ENCODE data around the gene ANKRD17. TPM values are rescaled to one million over a fixed set of nuclear protein-coding genes. Genes with fewer than 3 reads are reported as not detected.

The ANKRD17 gene
- total and polyA plus RNA-seq, 2 of the 4 experiments (the other 2 are of a cell fraction) = 28.5 to 75.3 TPM

GRCh38 chr4:73213916-73214653 is 44.5 kb downstream of the ANKRD17 start:
- intact Hi-C loops (cut with micrococcal nuclease) = no loop called here
- Histone ChIP-seq H2BK5ac (ENCODE audit: low read depth, low read length, poor library complexity, severe bottlenecking) (no peak overlapping the region), H4K91ac (ENCODE audit: insufficient read depth, low read depth, low read length) (no peak overlapping the region), H4K8ac (ENCODE audit: low read depth in 2 of 2, low read length in 2 of 2) (no peak overlapping the region), H3K9ac (ENCODE audit: low read depth, low read length) (no peak overlapping the region), H2AK9ac (replicated peaks; ENCODE audit: low read depth, low read length, poor library complexity) (no peak overlapping the region), H2AK5ac (ENCODE audit: low read depth, low read length) (no peak overlapping the region), H2BK120ac (ENCODE audit: low read depth, low read length) (no peak overlapping the region), H2BK20ac (ENCODE audit: low read depth, low read length) (no peak overlapping the region), H3K9me3 (ENCODE audit: control insufficient read depth, insufficient read depth, low read length) (no peaks in the 10 kb centered on the region), H3K9me1 (ENCODE audit: insufficient read depth, low read length) (peaks cover 2% of the 10 kb centered on the region; the same call in 1 of the 2 replicates), H4K5ac (ENCODE audit: low read depth, low read length) (no peak overlapping the region), H3K4ac (ENCODE audit: low read depth, low read length) (no peak overlapping the region), H3K4me3 (ENCODE audit: insufficient read depth, low read depth, low read length) (no peak overlapping the region), H2BK15ac (ENCODE audit: low read depth, low read length) (no peak overlapping the region), H3K4me2 (ENCODE audit: low read depth, low read length) (no peak overlapping the region; the same call in 1 of the 2 replicates), H3K27ac (ENCODE audit: insufficient read depth, low read length) (no peak overlapping the region), H4K20me1 (ENCODE audit: insufficient read depth, low read length) (peaks cover 26% of the 10 kb centered on the region; the same call in 1 of the 2 replicates), H3K36me3 (ENCODE audit: control insufficient read depth, insufficient read depth, low read length) (no peaks in the 10 kb centered on the region), H3K23ac (ENCODE audit: low read depth, low read length) (no peak overlapping the region), H3K4me1 (ENCODE audit: control insufficient read depth, insufficient read depth, low read length) (no peaks in the 10 kb centered on the region), H3K18ac (ENCODE audit: low read depth, low read length) (no peak overlapping the region), H3K56ac (ENCODE audit: extremely low read depth, insufficient read depth, low read length) (no peak overlapping the region), H3K14ac (replicated peaks; ENCODE audit: low read depth, low read length) (no peak overlapping the region), H2AFZ (replicated peaks; ENCODE audit: low read length, poor library complexity) (no peak overlapping the region), H3K27me3 (ENCODE audit: control insufficient read depth, insufficient read depth, low read length) (no peaks in the 10 kb centered on the region), H3K79me1 (ENCODE audit: low read depth in 1 of 2, low read length in 2 of 2) (peaks cover 15 to 59% of the 10 kb centered on the region in 2 experiments)
- in situ Hi-C loops (cut with MboI; ENCODE audit: low sequenced_read_pairs) = no loop called here
- BruUV-seq (replicated peaks) = no TSS peak
- CTCF ChIA-PET = no interaction called here
- TF ChIP-seq MXI1 (IDR thresholded peaks at IDR 0.05; ENCODE audit: borderline replicate concordance, low read depth, low read length) (no peak), CHD1 (IDR thresholded peaks at IDR 0.05; ENCODE audit: low read depth, low read length) (no peak), CEBPB (IDR thresholded peaks at IDR 0.05; ENCODE audit: low read depth, low read length) (no peak), RFX5 (IDR thresholded peaks at IDR 0.05; ENCODE audit: low read depth, low read length) (no peak), RCOR1 (IDR thresholded peaks at IDR 0.05; ENCODE audit: insufficient replicate concordance, low read length) (no peak), CTCF (conservative IDR thresholded peaks at IDR 0.05; ENCODE audit: low read depth, low read length) (no peak), NFE2L2 (IDR thresholded peaks at IDR 0.05; ENCODE audit: low read depth, low read length) (no peak), POLR2A (IDR thresholded peaks at IDR 0.05; ENCODE audit: low read depth, low read length) (no peak)
- DNase-seq (peak; percentile 48), ATAC-seq (ENCODE audit: low read depth) (peak; percentile 29)
- POLR2A ChIA-PET (ENCODE audit: unreplicated experiment) = no interaction called here
- no CpG with 5 or more reads among the region's 2 CpGs for WGBS, 2 experiments (ENCODE audit: extremely low coverage in 2 of 2, insufficient read length in 1 of 2)
- dilution Hi-C loops (cut with HindIII; ENCODE audit: low sequenced_read_pairs, unreplicated experiment) = no loop called here

Measured in IMR-90 (cell line).